Endodermal cell (in vitro differentiated cells): ENCODE measurements around the gene EIF2AK2. TPM values are rescaled to one million over a fixed set of nuclear protein-coding genes. Genes with fewer than 3 reads are reported as not detected.

Source experiments
- DNase-seq: peaks from one replicate; pipeline ENCODE4 v3.0.0-alpha.2; 2017
- H3K27ac ChIP-seq: 2 replicates; pipeline ENCODE4 v1.5.1; 2013; ENCODE audit warnings: mild to moderate bottlenecking, low read depth, low read length, moderate library complexity
- H3K27me3 ChIP-seq: 2 replicates; pipeline ENCODE4 v1.6.1; 2013; ENCODE audit warnings: mild to moderate bottlenecking, low read length, moderate library complexity; ENCODE audit not compliant: insufficient read depth, control insufficient read depth, poor library complexity, severe bottlenecking
- H3K36me3 ChIP-seq: 2 replicates; pipeline ENCODE4 v1.7.0; 2013; ENCODE audit warnings: mild to moderate bottlenecking, low read length, moderate library complexity; ENCODE audit not compliant: control insufficient read depth, insufficient read depth
- H3K4me1 ChIP-seq: one replicate; pipeline ENCODE4 v1.7.0; 2013; ENCODE audit warnings: low read length; ENCODE audit not compliant: control insufficient read depth, insufficient read depth
- H3K4me3 ChIP-seq: 2 replicates; pipeline ENCODE4 v1.5.1; 2013; ENCODE audit warnings: mild to moderate bottlenecking, low read length, moderate library complexity
- H3K9ac ChIP-seq: 2 replicates; pipeline ENCODE4 v1.6.1; 2013; ENCODE audit warnings: mild to moderate bottlenecking, low read length, moderate library complexity; ENCODE audit not compliant: poor library complexity, severe bottlenecking; ENCODE audit errors: extremely low read depth
- H3K9me3 ChIP-seq: 2 replicates; pipeline ENCODE4 v1.6.1; 2013; ENCODE audit warnings: mild to moderate bottlenecking, low read length, moderate library complexity; ENCODE audit not compliant: control insufficient read depth
- H3K27ac Mint-ChIP-seq: 2 replicates; pipeline ENCODE4 v1.8.0; 2020; ENCODE audit warnings: mixed read lengths
- H3K27me3 Mint-ChIP-seq: 2 replicates; pipeline ENCODE4 v1.8.0; 2021; ENCODE audit warnings: mild to moderate bottlenecking, mixed read lengths; ENCODE audit not compliant: insufficient read depth
- H3K36me3 Mint-ChIP-seq: 2 replicates; pipeline ENCODE4 v1.8.0; 2020; ENCODE audit warnings: low read depth, mixed read lengths
- H3K4me1 Mint-ChIP-seq: 2 replicates; pipeline ENCODE4 v1.8.0; 2020; ENCODE audit warnings: mixed read lengths
- H3K4me3 Mint-ChIP-seq: 2 replicates; pipeline ENCODE4 v1.8.0; 2020; ENCODE audit warnings: mild to moderate bottlenecking, moderate library complexity, mixed read lengths
- H3K9me3 Mint-ChIP-seq: 2 replicates; pipeline ENCODE4 v1.8.0; 2020; ENCODE audit warnings: mild to moderate bottlenecking, mixed read lengths
- WGBS, 2 experiments: methylation state at CpG; one replicate each; pipeline versions ENCODE4 v1.1.5 to v1.1.7; 2013; ENCODE audit warnings: missing lambda C conversion rate in 2 of 2, mixed read lengths in 1 of 2; ENCODE audit not compliant: insufficient coverage in 1 of 2, insufficient read length in 1 of 2; 5-methylcytosine and 5-hydroxymethylcytosine counted together
- total RNA-seq, 2 donors: library from RNA; stranded (reverse); fragmentation: NEBNext Ultra II Directional in 1 of 2; extraction: Animal tissue kit (Norgen Biotek cat#: 25700) in 1 of 2; gene quantifications; 2 replicates in 1 of 2; 3 replicates in 1 of 2; pipeline ENCODE4 v1.2.1, GENCODE V29; 2021
- TF ChIP-seq, protein P1 (sequence below): fragments of 200-600 bp; sonication (generic); conservative IDR thresholded peaks from 2 replicates; pipeline ENCODE4 v1.5.0; 2021; ENCODE audit warnings: antibody characterized with exemption, mild to moderate bottlenecking

The EIF2AK2 gene
- total RNA-seq, 2 donors from 2014 or later: 35.4 to 41.2 TPM

DNA sequence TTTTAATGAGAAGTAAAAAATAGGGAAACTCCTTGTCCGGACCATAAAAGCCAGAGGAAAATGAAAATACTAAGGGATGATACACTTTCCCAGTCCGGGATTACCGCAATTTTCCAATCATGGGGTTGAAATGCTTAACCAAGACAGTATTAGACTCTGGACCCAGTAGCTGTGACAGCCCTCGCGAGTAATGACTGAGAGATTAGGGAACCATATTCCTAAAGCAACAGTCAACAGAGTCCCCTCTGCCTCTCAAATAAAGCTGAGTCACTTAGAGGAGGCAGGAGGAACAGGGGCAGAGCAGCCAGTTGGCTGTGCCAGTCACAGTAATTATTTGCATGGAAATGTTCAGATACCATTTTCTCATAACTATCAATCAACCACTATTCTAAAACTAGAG lies 37.6 kb downstream of the EIF2AK2 start:
- DNase-seq: no peak
- Histone ChIP-seq H3K4me3 (no peak overlapping the region), H3K4me1 (no peaks in the 10 kb centered on the region), H3K9ac (no peak overlapping the region), H3K27me3 (no peaks in the 10 kb centered on the region), H3K27ac (no peak overlapping the region), H3K9me3 (no peaks in the 10 kb centered on the region), H3K36me3 (peaks cover 26% of the 10 kb centered on the region)
- no peak overlapping the region for H3K27ac Mint-ChIP-seq
- WGBS, 2 experiments: 95 to 100% methylated on average over 5 of the region's 5 CpGs
- peaks cover 54% of the 10 kb centered on the region for H3K36me3 Mint-ChIP-seq
- no peak overlapping the region for H3K4me3 Mint-ChIP-seq
- no peaks in the 10 kb centered on the region for H3K4me1 Mint-ChIP-seq
- TF ChIP-seq, protein P1, sequence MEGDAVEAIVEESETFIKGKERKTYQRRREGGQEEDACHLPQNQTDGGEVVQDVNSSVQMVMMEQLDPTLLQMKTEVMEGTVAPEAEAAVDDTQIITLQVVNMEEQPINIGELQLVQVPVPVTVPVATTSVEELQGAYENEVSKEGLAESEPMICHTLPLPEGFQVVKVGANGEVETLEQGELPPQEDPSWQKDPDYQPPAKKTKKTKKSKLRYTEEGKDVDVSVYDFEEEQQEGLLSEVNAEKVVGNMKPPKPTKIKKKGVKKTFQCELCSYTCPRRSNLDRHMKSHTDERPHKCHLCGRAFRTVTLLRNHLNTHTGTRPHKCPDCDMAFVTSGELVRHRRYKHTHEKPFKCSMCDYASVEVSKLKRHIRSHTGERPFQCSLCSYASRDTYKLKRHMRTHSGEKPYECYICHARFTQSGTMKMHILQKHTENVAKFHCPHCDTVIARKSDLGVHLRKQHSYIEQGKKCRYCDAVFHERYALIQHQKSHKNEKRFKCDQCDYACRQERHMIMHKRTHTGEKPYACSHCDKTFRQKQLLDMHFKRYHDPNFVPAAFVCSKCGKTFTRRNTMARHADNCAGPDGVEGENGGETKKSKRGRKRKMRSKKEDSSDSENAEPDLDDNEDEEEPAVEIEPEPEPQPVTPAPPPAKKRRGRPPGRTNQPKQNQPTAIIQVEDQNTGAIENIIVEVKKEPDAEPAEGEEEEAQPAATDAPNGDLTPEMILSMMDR: no peak
- H3K27me3 Mint-ChIP-seq: no peaks in the 10 kb centered on the region
- H3K9me3 Mint-ChIP-seq: no peaks in the 10 kb centered on the region

DNA sequence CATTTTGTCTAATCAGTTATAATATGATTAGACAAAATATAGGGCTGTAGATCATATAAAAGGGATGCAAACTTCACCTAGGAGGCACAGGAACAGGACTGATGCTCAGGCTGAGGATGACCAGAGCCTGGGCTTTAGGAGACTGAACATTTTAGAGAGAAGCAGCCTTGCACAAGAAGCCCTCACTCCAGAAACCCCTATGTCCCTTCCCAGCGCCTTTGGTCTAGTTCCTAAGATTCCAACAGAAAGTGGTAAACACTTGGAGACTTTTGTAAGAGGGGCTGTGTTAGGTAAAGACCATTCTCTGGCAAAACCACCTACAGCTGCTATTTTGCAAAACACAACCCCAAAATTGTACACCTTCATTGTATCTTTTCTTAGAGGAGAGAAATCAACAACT lies 39.2 kb downstream of the EIF2AK2 start:
- H3K27ac ChIP-seq: no peak overlapping the region
- H3K36me3 ChIP-seq: peaks cover 23% of the 10 kb centered on the region
- peaks cover 56% of the 10 kb centered on the region for H3K36me3 Mint-ChIP-seq
- H3K4me3 ChIP-seq: no peak overlapping the region
- H3K9me3 Mint-ChIP-seq: no peaks in the 10 kb centered on the region
- no peaks in the 10 kb centered on the region for H3K27me3 Mint-ChIP-seq
- no peaks in the 10 kb centered on the region for H3K4me1 Mint-ChIP-seq
- no peak overlapping the region for H3K4me3 Mint-ChIP-seq
- H3K27me3 ChIP-seq: no peaks in the 10 kb centered on the region
- TF ChIP-seq, protein P1: no peak
- H3K4me1 ChIP-seq: no peaks in the 10 kb centered on the region
- WGBS, 2 experiments: 89% methylated on average over 1 of the region's 1 CpG; no CpG with 5 or more reads in 1 of the 2 experiments
- no peak overlapping the region for H3K9ac ChIP-seq
- DNase-seq: no peak
- no peaks in the 10 kb centered on the region for H3K9me3 ChIP-seq
- H3K27ac Mint-ChIP-seq: no peak overlapping the region

DNA sequence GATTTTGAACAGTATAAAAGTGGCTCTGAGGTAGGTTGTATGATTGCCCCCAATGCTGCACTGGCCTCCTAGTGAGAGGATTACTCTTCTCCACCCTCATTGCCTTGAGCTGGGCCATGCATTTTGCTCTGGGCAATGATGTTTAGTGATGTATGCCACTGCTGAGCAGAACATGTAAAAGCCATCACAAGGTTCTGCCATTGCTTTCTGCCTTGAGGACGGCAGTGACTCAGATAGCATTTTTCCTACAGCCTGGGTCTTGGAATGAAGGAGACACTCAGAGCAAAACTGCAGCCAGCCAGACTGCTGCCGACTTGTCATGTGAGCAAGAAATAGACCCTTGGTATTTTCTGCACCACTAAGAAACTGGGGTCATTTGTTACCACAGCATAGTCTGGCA lies 44.8 kb downstream of the EIF2AK2 start:
- Histone ChIP-seq H3K27ac (no peak overlapping the region), H3K9ac (no peak overlapping the region), H3K4me3 (no peak overlapping the region), H3K9me3 (no peaks in the 10 kb centered on the region), H3K4me1 (no peaks in the 10 kb centered on the region), H3K36me3 (peaks cover 34% of the 10 kb centered on the region), H3K27me3 (no peaks in the 10 kb centered on the region)
- no peak overlapping the region for H3K4me3 Mint-ChIP-seq
- WGBS, 2 experiments: 48 to 50% methylated on average over 2 of the region's 2 CpGs
- no peak overlapping the region for H3K27ac Mint-ChIP-seq
- H3K9me3 Mint-ChIP-seq: no peaks in the 10 kb centered on the region
- no peaks in the 10 kb centered on the region for H3K4me1 Mint-ChIP-seq
- DNase-seq: no peak
- TF ChIP-seq, protein P1: no peak
- peaks cover 50% of the 10 kb centered on the region for H3K36me3 Mint-ChIP-seq
- no peaks in the 10 kb centered on the region for H3K27me3 Mint-ChIP-seq
